ENCODE measurements around the gene ZFAND3.

ZFAND3 gene

GRCh38 chr6:37920667-37921066, 101.1 kb downstream of the ZFAND3 start:
- no peak overlapping the region for H3K4me3 ChIP-seq (ENCODE audit: low read length)
- H3K18ac ChIP-seq (ENCODE audit: low read length), result no peak overlapping the region
- no peak for DNase-seq
- no peak overlapping the region for H2AK5ac ChIP-seq (ENCODE audit: low read length)
- no peak overlapping the region for H3K56ac ChIP-seq (ENCODE audit: low read length)
- no peak overlapping the region for H3K27ac ChIP-seq (ENCODE audit: low read depth, low read length)
- H3K23ac ChIP-seq (ENCODE audit: low read length), result no peak overlapping the region
- H3K4ac ChIP-seq (ENCODE audit: low read depth, low read length), result no peak overlapping the region
- no peak overlapping the region for H4K5ac ChIP-seq (ENCODE audit: low read length)
- H3K36me3 ChIP-seq (ENCODE audit: control insufficient read depth, insufficient read depth, low read length), result no peaks in the 10 kb centered on the region
- peaks cover 8% of the 10 kb centered on the region for H3K79me2 ChIP-seq (ENCODE audit: control insufficient read depth, insufficient read depth, low read length)
- H2BK15ac ChIP-seq (replicated peaks; ENCODE audit: low read depth), result no peak overlapping the region
- H3K9ac ChIP-seq (ENCODE audit: low read length), result no peak overlapping the region
- H3K79me1 ChIP-seq (ENCODE audit: low read length), result peaks cover 6% of the 10 kb centered on the region
- WGBS (ENCODE audit: extremely low coverage, insufficient coverage, low lambda C conversion rate), result no CpG with 5 or more reads among the region's 2 CpGs
- H3K27me3 ChIP-seq (ENCODE audit: insufficient read depth, low read length, poor library complexity), result no peaks in the 10 kb centered on the region
- H2BK120ac ChIP-seq (ENCODE audit: low read depth, low read length), result no peak overlapping the region
- H2BK5ac ChIP-seq (ENCODE audit: low read length), result no peak overlapping the region
- no peak overlapping the region for H3K4me2 ChIP-seq (ENCODE audit: low read length)
- H3K4me1 ChIP-seq (ENCODE audit: control insufficient read depth, low read depth, low read length), result no peaks in the 10 kb centered on the region
- no peak overlapping the region for H4K8ac ChIP-seq (ENCODE audit: low read depth, low read length)

GRCh38 chr6:37922563-37922962, 103.0 kb downstream of the ZFAND3 start:
- no CpG with 5 or more reads among the region's 1 CpG for WGBS (ENCODE audit: extremely low coverage, insufficient coverage, low lambda C conversion rate)
- no peaks in the 10 kb centered on the region for H3K4me1 ChIP-seq (ENCODE audit: control insufficient read depth, low read depth, low read length)
- no peak overlapping the region for H4K5ac ChIP-seq (ENCODE audit: low read length)
- H3K27me3 ChIP-seq (ENCODE audit: insufficient read depth, low read length, poor library complexity), result no peaks in the 10 kb centered on the region
- no peak overlapping the region for H3K56ac ChIP-seq (ENCODE audit: low read length)
- DNase-seq, result no peak
- no peak overlapping the region for H3K23ac ChIP-seq (ENCODE audit: low read length)
- H2BK5ac ChIP-seq (ENCODE audit: low read length), result no peak overlapping the region
- no peak overlapping the region for H3K27ac ChIP-seq (ENCODE audit: low read depth, low read length)
- no peak overlapping the region for H2BK15ac ChIP-seq (replicated peaks; ENCODE audit: low read depth)
- H3K9ac ChIP-seq (ENCODE audit: low read length), result no peak overlapping the region
- H3K4ac ChIP-seq (ENCODE audit: low read depth, low read length), result no peak overlapping the region
- H3K79me1 ChIP-seq (ENCODE audit: low read length), result peaks cover 13% of the 10 kb centered on the region
- H2AK5ac ChIP-seq (ENCODE audit: low read length), result no peak overlapping the region
- H3K79me2 ChIP-seq (ENCODE audit: control insufficient read depth, insufficient read depth, low read length), result peaks cover 13% of the 10 kb centered on the region
- no peak overlapping the region for H3K4me2 ChIP-seq (ENCODE audit: low read length)
- H2BK120ac ChIP-seq (ENCODE audit: low read depth, low read length), result no peak overlapping the region
- no peak overlapping the region for H4K8ac ChIP-seq (ENCODE audit: low read depth, low read length)
- no peak overlapping the region for H3K4me3 ChIP-seq (ENCODE audit: low read length)
- no peaks in the 10 kb centered on the region for H3K36me3 ChIP-seq (ENCODE audit: control insufficient read depth, insufficient read depth, low read length)
- H3K18ac ChIP-seq (ENCODE audit: low read length), result no peak overlapping the region

- Histone ChIP-seq H3K4me3 (ENCODE audit: low read length) (no peak overlapping the region), H3K4me2 (ENCODE audit: low read length) (no peak overlapping the region), H3K18ac (ENCODE audit: low read length) (no peak overlapping the region), H3K4ac (ENCODE audit: low read depth, low read length) (no peak overlapping the region), H2AK5ac (ENCODE audit: low read length) (no peak overlapping the region), H2BK120ac (ENCODE audit: low read depth, low read length) (no peak overlapping the region), H2BK15ac (replicated peaks; ENCODE audit: low read depth) (no peak overlapping the region), H3K4me1 (ENCODE audit: control insufficient read depth, low read depth, low read length) (no peaks in the 10 kb centered on the region), H3K36me3 (ENCODE audit: control insufficient read depth, insufficient read depth, low read length) (no peaks in the 10 kb centered on the region), H2BK5ac (ENCODE audit: low read length) (no peak overlapping the region), H3K27me3 (ENCODE audit: insufficient read depth, low read length, poor library complexity) (no peaks in the 10 kb centered on the region), H3K79me1 (ENCODE audit: low read length) (peaks cover 15% of the 10 kb centered on the region), H3K23ac (ENCODE audit: low read length) (no peak overlapping the region), H3K79me2 (ENCODE audit: control insufficient read depth, insufficient read depth, low read length) (peaks cover 18% of the 10 kb centered on the region), H3K56ac (ENCODE audit: low read length) (no peak overlapping the region), H3K9ac (ENCODE audit: low read length) (no peak overlapping the region), H4K8ac (ENCODE audit: low read depth, low read length) (no peak overlapping the region), H4K5ac (ENCODE audit: low read length) (no peak overlapping the region), H3K27ac (ENCODE audit: low read depth, low read length) (no peak overlapping the region)
- DNase-seq, result no peak
These were observed 104.0 kb downstream of the ZFAND3 start for GRCh38 chr6:37923514-37923913.

- WGBS (ENCODE audit: extremely low coverage, insufficient coverage, low lambda C conversion rate), result no CpG with 5 or more reads among the region's 4 CpGs
- no peak overlapping the region for H3K4me2 ChIP-seq (ENCODE audit: low read length)
These were observed 107.1 kb downstream of the ZFAND3 start for GRCh38 chr6:37926661-37927060.

GRCh38 chr6:37928217-37928616, 108.7 kb downstream of the ZFAND3 start:
- Histone ChIP-seq H3K27me3 (ENCODE audit: insufficient read depth, low read length, poor library complexity) (no peaks in the 10 kb centered on the region), H3K4me3 (ENCODE audit: low read length) (no peak overlapping the region), H3K23ac (ENCODE audit: low read length) (no peak overlapping the region), H3K27ac (ENCODE audit: low read depth, low read length) (no peak overlapping the region), H2AK5ac (ENCODE audit: low read length) (no peak overlapping the region), H2BK5ac (ENCODE audit: low read length) (no peak overlapping the region), H3K9ac (ENCODE audit: low read length) (no peak overlapping the region), H3K79me1 (ENCODE audit: low read length) (peaks cover 16% of the 10 kb centered on the region), H4K8ac (ENCODE audit: low read depth, low read length) (no peak overlapping the region), H2BK120ac (ENCODE audit: low read depth, low read length) (no peak overlapping the region), H3K4me1 (ENCODE audit: control insufficient read depth, low read depth, low read length) (peaks cover 4% of the 10 kb centered on the region), H3K4me2 (ENCODE audit: low read length) (no peak overlapping the region), H4K5ac (ENCODE audit: low read length) (no peak overlapping the region), H3K36me3 (ENCODE audit: control insufficient read depth, insufficient read depth, low read length) (no peaks in the 10 kb centered on the region), H2BK15ac (replicated peaks; ENCODE audit: low read depth) (no peak overlapping the region), H3K18ac (ENCODE audit: low read length) (no peak overlapping the region), H3K4ac (ENCODE audit: low read depth, low read length) (no peak overlapping the region), H3K56ac (ENCODE audit: low read length) (no peak overlapping the region), H3K79me2 (ENCODE audit: control insufficient read depth, insufficient read depth, low read length) (peaks cover 14% of the 10 kb centered on the region)
- peak; percentile 17 for DNase-seq
- no CpG with 5 or more reads among the region's 4 CpGs for WGBS (ENCODE audit: extremely low coverage, insufficient coverage, low lambda C conversion rate)

More at GRCh38 chr6:37926661-37927060, 107.1 kb downstream of the ZFAND3 start:
- no peak overlapping the region for H2BK5ac ChIP-seq (ENCODE audit: low read length)
- no peak overlapping the region for H4K5ac ChIP-seq (ENCODE audit: low read length)
- H2BK15ac ChIP-seq (replicated peaks; ENCODE audit: low read depth), result no peak overlapping the region
- H3K9ac ChIP-seq (ENCODE audit: low read length), result no peak overlapping the region
- H3K56ac ChIP-seq (ENCODE audit: low read length), result no peak overlapping the region
- peaks cover 19% of the 10 kb centered on the region for H3K79me1 ChIP-seq (ENCODE audit: low read length)
- no peak overlapping the region for H3K23ac ChIP-seq (ENCODE audit: low read length)
- no peak for DNase-seq
- no peak overlapping the region for H2BK120ac ChIP-seq (ENCODE audit: low read depth, low read length)
- H3K4me3 ChIP-seq (ENCODE audit: low read length), result no peak overlapping the region
- H3K27ac ChIP-seq (ENCODE audit: low read depth, low read length), result no peak overlapping the region
- no peaks in the 10 kb centered on the region for H3K36me3 ChIP-seq (ENCODE audit: control insufficient read depth, insufficient read depth, low read length)
- H3K4me1 ChIP-seq (ENCODE audit: control insufficient read depth, low read depth, low read length), result peaks cover 4% of the 10 kb centered on the region
- no peak overlapping the region for H4K8ac ChIP-seq (ENCODE audit: low read depth, low read length)
- no peak overlapping the region for H3K18ac ChIP-seq (ENCODE audit: low read length)
- H3K4ac ChIP-seq (ENCODE audit: low read depth, low read length), result no peak overlapping the region
- no peak overlapping the region for H2AK5ac ChIP-seq (ENCODE audit: low read length)
- peaks cover 16% of the 10 kb centered on the region for H3K79me2 ChIP-seq (ENCODE audit: control insufficient read depth, insufficient read depth, low read length)
- no peaks in the 10 kb centered on the region for H3K27me3 ChIP-seq (ENCODE audit: insufficient read depth, low read length, poor library complexity)

GRCh38 chr6:37930288-37930971, 110.9 kb downstream of the ZFAND3 start:
- no peak for DNase-seq
- WGBS (ENCODE audit: extremely low coverage, insufficient coverage, low lambda C conversion rate), result no CpG with 5 or more reads among the region's 4 CpGs
- H3K27ac ChIP-seq (ENCODE audit: low read depth, low read length), result no peak overlapping the region

More at GRCh38 chr6:37930288-37930971, 110.9 kb downstream of the ZFAND3 start:
- no peak overlapping the region for H2BK15ac ChIP-seq (replicated peaks; ENCODE audit: low read depth)
- H3K27me3 ChIP-seq (ENCODE audit: insufficient read depth, low read length, poor library complexity), result no peaks in the 10 kb centered on the region
- H3K56ac ChIP-seq (ENCODE audit: low read length), result no peak overlapping the region
- H2AK5ac ChIP-seq (ENCODE audit: low read length), result no peak overlapping the region
- no peak overlapping the region for H3K4ac ChIP-seq (ENCODE audit: low read depth, low read length)
- H3K9ac ChIP-seq (ENCODE audit: low read length), result no peak overlapping the region
- peaks cover 13% of the 10 kb centered on the region for H3K79me2 ChIP-seq (ENCODE audit: control insufficient read depth, insufficient read depth, low read length)
- H3K4me2 ChIP-seq (ENCODE audit: low read length), result no peak overlapping the region
- peaks cover 4% of the 10 kb centered on the region for H3K4me1 ChIP-seq (ENCODE audit: control insufficient read depth, low read depth, low read length)
- H4K8ac ChIP-seq (ENCODE audit: low read depth, low read length), result no peak overlapping the region
- no peaks in the 10 kb centered on the region for H3K36me3 ChIP-seq (ENCODE audit: control insufficient read depth, insufficient read depth, low read length)
- no peak overlapping the region for H3K18ac ChIP-seq (ENCODE audit: low read length)
- peaks cover 12% of the 10 kb centered on the region for H3K79me1 ChIP-seq (ENCODE audit: low read length)
- no peak overlapping the region for H3K4me3 ChIP-seq (ENCODE audit: low read length)
- H2BK5ac ChIP-seq (ENCODE audit: low read length), result no peak overlapping the region
- no peak overlapping the region for H3K23ac ChIP-seq (ENCODE audit: low read length)
- H2BK120ac ChIP-seq (ENCODE audit: low read depth, low read length), result no peak overlapping the region
- no peak overlapping the region for H4K5ac ChIP-seq (ENCODE audit: low read length)

All from mesendoderm (in vitro differentiated cells).